Measurements from ENCODE around the gene GUCY2F.

GUCY2F gene

DNA sequence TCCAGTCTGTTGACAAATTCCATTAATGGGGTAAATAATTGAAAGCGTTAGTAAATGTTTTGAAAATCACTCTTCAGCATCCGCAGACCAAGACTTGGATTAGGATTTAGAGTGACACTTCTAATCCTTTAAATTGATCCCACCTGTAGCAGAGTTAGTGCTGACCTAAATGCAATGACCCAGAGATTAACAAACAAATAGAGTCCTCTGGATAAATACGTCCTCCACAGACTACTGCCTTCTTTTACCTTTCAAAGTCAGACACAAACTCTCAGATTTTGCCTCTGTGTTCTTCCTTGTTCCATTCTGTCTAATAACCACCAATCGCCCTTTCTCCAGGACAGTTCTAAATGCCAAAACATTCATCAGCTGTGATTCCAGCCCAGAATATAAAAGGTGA, at the start of gene GUCY2F:
GUCY2F (minus strand) TSS at position 101 of the 400 bp plus-strand sequence. CDS start 6,150 bp downstream, outside the sequence.
- no peak for DNase-seq

DNA sequence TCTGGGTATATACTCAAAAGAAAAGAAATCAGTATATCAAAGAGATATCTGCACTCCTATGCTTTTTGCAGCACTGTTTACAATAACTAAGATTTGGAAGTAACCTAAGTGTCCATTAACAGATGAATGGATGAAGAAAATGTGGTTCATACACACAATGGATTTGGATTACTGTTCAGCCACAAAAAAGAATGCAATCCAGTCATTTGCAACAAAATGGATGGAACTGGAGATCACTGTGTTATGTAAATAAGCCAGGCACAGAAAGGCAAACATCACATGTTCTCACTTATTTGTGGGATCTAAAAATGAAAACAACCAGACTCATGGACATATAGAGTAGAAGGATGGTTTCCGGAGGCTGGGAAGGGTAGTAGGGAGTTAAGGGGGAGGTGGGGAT, 37.1 kb upstream of the GUCY2F start:
- DNase-seq = no peak

DNA sequence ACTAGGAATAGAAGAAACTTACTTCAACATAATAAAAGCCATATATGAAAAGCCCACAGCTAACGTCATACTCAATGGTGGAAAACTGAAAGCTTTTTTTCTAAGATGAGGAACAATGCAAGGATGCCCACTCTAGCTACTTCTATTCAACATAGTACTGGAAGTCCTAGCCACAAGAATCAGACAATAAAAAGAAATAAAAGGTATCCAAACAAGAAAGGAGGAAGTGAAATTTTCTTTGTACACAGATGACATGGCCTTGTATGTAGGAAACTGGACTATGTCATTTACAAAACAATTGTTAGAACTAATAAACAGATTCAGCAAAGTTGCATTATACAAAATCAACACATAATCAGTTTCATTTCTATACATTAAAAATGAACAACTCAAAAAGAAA, 29.2 kb upstream of the GUCY2F start:
- DNase-seq = no peak

DNA sequence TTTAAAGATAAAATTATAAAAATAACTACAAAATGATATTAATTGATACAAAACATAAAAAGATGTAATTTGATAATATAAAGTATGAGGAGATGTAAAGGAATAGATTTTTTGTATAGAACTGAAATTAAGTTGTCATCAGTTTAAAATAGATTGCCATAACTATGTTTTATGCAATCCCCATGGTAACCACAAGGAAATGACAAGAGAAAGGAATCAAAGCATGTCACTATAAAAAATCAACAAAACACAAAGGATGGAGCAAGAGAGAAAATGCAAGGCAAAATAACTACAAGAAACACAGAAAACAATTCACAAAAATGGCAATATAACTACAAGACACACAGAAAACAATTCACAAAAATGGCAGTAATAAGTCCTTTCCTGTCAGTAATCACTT, 27.0 kb upstream of the GUCY2F start:
- no peak for DNase-seq

DNA sequence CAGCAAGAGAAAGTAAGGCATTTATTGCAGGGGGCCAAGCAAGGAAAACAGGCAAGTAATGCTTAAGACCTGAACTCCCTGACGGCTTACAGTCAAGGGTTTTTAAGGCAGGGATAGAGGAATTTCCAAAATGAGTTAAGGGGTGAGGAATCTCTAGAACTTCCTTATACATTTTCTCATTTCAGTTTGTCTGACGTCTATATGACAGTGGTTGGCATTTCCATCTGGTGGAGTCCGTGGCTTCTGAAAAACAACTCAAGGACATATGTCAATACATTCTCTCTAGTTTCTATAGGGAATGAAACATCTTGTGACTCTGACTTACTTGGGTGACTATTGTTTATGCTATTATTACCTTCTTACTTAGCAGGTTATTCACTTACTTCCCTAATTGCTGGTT, 19.3 kb upstream of the GUCY2F start:
- DNase-seq = no peak

DNA sequence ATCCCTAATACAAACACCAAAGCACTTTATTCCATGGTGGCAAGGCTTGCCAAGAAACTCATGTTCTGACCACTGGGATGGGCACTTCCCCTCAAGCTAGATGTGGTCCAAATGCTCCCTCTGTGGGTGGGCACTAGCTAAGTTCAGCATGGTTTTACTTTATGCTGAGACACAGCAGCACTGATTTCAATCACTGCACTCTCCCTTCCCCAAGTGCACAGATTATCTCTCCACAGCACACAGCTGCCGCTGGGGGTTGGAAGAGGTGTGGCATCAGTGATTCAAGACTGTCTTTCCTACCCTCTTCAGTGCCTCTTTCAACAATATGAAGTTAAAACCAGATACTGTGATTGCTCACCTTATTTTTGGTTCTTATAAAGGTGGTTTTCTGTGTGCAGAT, 16.5 kb upstream of the GUCY2F start:
- no peak for DNase-seq

DNA sequence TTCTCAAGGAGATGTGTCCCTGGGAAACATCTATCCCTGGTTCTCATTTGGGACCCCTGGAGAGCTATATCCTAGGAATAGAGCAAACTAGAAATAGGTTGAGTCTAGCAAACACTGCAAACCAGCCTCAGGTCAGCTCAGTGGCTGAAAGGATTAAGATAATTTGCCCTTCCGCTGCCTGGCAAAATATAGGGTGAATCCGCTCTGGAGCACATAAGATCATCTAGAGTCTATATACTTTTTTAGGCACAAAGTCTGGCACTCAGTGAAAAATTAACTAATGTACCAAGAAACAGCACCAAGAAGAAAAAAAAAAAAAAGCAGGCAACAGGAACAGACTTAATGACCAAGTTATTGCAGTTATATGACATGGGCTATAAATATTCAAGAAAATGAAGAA, 7.3 kb upstream of the GUCY2F start:
- no peak for DNase-seq

DNA sequence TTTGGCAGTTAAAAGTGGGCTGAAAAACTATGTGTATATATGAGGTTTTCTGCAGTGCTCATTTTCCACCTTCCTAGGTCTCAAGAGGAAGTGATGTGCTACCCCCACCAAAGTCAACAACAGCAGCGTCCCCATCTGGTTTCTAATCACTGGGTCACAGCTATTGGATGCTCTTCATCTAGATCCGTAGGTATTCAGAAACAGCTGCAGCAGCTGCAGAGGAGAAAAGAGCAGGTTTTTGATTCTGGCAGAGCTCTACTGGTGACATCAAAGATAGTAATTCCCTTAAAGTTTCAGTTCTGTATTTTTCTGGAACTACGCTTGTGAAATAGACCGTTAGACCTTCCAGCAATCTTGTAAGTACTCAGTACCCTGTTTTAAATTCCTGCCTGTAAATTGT, 5.8 kb upstream of the GUCY2F start:
- no peak for DNase-seq

DNA sequence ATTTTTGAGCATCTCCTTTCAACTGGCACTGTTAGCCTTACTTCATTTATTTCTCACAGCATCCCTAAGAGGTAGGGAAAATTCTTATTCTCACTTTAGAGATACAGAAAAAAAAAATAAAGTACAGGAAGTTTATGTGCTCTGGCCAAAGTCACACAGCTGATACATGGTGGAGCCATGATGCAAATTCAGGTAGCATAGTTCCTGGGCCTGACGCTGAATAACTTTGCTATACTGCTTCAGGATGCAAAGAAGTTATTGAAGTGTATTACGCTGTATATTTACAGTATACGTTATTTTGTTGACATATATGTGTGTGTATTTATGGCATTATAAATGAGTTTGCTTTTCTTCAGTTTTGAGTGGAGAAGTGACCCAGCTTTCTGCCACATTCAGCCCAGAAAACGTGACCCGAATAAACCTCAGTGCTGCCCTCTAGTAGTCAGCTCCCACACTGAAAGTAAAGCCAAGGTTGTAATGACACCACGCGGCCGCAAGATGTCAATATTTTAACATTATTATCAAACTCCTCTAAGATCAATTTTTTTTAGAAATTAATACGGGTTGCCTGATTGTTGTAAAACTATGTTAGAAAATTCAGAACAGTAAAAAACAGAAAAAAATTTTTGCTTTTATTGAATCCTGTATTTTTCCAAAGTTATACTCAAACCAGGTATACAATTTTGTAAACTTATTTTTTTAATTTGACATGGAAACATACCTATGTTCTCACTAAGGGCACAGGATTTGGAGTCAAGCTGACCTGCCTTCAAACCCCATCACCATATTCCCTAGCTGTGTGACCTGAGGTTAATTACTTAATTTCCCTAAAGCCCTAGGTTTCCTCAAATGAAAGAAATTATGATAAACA, 3.8 kb upstream of the GUCY2F start:
- no peak for DNase-seq

DNA sequence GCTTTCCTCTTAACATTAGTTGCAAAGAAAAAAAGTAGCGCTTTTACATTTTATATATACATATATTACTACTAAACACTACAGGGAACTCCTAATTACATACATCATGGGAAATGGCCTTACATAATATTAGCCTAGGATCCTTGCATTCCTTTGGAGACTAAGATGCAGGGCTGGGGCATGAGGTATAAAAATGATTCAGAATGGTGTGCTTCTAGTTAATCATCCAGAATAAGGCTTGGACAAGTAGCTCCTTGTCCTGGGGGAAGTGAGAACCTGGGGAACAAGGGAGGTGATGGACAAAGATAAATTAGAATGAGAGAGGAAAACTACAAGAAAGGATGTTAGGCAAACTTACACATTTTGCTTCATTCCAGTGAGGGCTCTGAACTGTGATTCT, 3.0 kb upstream of the GUCY2F start:
- DNase-seq = no peak

DNA sequence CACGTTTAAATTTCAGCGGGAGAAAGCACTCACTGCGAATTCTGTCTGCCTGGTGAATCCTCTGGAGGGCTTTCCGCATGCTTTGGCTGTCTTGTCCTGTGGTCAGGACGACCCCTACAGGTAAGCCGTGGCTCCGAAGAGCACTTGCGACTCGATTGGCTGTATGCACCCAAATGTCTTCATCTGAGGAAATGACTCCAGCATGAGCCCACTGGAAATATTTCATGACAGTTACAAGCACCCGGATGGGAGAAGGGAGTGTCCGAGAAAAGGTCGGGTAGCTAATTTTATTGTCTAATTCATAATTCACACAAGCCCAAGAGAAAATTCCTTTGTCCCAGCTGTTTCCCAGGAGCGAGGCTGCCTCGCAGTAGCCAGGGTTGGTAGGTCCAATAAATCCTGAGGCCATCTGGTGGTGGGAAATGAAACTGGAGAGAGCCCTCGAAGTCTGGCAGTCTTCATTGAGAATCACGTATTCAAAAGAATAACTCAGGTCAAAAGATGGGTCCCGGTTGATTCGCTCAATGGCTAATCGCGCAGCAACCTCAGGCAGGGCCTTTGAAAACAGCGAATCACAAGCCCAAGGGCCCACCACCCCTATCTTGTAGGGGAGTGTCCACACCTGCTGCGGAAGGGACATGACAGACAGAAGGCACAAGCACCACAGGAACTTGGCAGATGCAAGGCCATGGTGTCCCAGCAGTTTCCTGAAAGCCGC, 6.6 kb downstream of the GUCY2F start:
- DNase-seq = no peak

DNA sequence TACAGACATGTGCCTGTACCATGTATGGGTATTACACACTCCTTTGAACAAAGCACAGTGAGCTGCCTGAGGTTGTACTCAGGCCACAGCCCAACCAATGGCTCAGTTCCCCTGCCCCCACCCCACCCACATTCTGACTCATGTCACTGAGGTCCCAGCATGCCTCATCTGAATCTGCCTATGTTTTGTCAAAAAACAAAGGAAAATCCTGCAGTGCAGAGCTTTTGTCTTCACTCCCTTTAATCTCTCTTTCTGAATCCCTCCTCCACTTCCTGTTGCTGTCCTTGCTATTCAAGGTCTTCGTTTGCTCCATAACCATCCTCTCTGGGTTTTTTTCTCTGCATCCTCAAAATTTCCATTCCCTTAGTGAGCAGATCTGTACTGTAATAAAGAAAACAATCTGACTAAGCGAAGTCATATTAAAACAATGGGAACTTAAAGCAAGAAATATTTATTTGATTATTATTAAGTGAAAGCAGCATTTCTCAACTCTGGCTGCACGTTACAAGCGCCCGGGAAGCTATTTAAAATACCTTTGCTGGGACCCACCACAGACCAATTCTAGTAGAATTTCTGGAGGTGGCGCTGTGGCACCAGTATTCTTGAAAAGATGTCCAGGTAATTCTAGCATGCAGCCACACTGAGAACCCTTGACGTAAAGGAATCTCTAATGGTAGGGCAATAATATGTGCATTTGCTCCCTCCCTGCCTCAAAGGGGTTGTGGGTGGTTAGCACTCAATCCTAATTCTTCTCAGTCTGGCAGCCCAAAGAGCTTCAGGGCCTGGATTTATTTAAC, 8.7 kb downstream of the GUCY2F start:
- no peak for DNase-seq

DNA sequence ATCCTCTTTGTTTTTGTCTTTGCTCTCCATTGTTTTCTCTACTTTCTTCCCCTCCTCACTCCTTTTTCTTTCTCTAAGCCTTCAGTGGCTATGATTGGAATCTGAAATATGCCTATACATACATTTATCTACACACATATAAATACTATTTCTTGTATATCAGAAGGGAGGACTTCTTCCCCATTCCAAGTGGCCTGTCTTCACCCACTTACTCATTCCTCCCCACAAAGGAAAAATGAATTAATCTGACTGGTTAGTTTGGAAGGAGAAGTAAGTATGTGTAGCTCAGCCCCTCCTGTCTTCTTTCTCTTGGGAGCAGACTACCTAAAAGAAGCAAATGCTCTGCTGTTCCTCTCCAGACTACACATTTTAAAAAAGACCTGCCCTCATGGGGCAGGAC, 17.7 kb downstream of the GUCY2F start:
- DNase-seq = no peak

DNA sequence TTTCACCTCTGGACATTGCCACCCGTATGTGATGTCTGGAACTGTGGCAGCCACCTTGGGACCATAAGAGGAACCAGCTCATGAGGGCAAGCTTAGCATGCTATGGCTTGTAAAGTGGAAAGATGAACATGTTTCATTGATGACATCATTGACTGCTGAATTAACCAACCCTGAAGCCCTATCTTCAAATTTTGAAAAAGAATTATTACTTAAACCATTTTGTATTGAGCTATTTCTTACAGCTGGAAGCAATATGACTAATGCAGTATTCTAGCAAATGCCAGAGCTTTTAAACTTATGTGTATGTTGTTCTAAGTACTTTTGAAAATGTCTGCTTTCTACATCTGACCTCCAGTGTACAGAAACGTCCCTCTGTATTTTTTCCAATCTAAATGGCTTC, 18.1 kb downstream of the GUCY2F start:
- DNase-seq = no peak

DNA sequence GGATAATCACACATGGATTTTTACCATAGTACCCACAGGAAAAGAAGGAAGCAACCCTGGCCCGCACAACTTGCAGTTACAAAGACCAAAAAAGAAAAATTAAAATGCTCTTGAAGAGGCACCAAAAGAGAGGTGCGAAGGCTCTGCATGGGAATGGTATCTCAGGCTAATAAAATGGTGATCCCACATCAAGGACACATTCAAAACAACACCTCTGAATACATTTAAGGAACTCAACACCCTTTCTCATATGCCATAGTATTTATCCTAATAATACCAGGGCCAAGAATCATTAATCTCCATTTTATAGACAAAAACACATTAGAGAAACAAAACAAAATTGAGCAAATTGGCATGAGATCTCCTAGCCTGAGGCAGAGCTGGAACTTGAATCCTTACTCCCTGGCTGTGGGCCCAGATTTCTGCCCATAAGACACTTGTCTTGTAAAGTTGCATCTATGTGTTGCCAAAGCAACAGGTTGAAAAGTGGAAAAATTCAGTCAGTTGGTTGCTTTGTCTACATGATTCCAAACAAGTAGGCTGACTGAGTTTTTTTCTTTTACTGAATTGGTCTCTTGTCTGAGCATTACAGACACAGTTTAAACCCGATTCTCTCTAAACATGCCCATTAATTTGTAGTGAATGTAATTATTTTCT, 33.5 kb downstream of the GUCY2F start:
- no peak for DNase-seq

DNA sequence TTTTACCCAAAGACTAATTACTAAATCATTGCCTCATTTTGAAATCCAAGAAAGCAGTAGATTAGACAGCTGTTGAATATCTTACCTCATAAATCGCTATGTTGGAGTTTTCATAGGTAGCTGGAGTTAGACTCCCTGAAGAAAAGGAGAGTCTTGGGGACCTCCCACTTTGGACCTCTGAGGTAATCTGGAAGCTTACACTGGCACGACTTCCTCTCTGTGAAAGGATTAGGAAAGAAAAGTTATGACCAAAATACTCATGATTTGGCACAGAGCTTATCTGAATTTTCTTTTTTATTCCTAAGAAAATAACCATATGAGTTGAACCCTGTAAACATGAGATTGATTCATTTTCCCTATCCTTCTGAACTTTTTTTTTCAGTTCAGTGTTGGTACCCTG, 40.6 kb downstream of the GUCY2F start:
- DNase-seq = no peak

DNA sequence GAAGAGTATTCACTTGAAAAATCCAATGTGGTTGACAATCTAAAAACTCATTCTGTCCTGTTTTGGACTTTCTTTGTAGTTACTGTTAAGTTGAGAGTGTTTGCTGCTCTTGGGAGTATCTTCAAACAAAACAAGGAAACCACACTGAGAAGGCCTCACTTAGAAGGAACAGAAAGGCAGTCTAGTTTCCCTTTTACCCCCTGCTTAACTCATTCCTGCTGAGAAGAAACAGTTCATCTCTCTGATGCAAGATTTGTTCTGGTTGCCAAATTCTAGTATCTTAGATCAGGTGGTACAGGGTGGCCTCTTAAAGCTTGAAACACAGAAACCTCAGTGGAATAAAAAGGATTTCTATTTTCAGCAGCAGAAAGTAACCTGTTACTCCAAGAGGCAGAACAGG, 41.4 kb downstream of the GUCY2F start:
- DNase-seq = no peak

DNA sequence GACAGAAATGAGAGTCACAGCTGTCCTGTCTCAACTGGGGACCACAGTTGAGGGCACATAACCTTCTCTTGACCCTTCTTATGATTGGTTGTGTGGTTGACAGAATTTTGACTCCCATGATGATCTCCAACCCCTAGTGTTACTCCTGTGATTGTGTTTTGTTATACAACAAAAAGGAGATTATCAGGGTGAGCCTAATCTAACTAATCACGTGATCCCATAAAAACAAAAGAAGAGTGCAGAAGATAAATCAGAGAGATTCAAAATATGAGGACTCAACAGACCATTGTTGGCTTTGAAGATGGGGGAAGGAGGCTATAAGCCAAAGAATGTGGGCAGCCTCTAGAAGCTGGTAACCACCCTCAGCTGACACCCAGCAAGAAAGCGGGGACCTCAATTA, 72.7 kb downstream of the GUCY2F start:
- DNase-seq = no peak

DNA sequence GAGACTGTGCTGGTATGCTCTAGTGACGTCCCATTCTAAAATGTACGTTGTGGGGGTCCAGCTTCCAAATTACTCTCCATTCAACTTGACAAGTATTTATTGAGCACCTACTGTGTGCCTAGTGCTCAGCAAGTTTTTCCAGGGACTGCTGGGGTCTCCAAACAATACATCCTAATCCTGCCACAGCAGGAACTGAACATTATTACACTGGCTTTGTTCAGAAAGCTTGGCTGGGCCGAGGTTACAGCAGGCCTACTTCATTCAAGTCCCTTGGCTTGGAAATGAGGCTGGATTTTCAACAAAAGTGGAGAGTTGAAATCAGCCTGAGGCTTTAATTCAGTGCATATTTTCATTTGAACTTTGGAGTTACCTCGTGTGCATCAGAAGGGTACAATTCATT, 78.0 kb downstream of the GUCY2F start:
- DNase-seq = no peak

DNA sequence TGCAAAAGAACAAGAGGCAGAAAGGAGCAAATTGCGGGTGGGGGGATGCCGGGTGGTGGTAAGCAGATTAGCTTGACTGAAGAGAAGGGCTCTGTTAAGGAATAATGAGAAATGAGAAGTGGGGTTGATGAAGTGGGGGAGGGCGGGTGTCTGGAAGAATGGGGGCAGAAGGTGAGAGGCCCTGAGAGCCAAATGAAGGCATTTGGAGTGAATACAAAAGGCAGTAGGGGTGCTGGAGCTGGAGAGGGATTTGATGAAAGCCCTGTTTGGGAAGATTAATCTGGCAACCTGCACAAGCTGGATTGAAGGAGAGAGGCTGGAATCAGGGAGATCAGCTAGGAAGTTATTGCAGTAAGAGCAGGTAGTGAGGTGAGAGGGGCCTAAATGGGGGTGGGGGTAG, 82.1 kb downstream of the GUCY2F start:
- no peak for DNase-seq

DNA sequence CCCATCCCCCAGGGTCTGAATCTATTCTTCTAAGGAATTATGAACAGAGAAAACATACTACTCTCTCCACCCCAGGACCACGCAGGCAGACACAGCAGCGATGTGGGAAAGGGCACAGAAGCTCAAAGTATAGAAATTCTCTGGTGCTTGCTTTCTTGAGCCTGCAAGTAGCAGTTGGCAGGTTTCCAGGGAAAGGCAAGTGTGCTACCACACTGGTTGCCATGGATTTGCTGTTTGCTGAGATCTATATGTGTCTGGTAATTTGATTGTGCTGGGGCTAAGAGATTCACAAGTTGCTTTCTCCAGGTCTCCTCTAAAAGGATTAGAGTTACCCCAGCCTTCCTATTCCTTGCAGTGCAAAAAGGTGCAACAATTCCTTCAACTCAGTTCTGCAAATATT, 83.1 kb downstream of the GUCY2F start:
- DNase-seq = no peak

DNA sequence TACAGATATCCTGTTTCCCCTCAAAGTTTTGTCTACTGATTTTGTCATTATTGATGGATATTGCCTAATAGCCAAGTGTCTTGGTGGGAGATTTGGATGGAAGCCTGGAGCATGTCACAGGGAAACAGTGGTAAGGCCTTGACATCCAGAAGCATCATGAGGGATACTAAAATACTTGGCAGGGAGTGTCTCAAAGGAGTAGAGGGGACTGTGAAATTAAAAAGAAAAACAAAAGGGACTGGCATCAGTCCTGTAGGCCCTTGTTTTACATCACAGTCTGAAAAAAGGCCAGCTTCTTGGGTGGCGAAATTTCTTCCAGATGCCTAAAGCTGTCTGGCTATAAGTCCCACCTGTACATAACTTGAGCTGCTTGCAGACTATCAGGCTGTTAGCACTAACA, 83.8 kb downstream of the GUCY2F start:
- no peak for DNase-seq

DNA sequence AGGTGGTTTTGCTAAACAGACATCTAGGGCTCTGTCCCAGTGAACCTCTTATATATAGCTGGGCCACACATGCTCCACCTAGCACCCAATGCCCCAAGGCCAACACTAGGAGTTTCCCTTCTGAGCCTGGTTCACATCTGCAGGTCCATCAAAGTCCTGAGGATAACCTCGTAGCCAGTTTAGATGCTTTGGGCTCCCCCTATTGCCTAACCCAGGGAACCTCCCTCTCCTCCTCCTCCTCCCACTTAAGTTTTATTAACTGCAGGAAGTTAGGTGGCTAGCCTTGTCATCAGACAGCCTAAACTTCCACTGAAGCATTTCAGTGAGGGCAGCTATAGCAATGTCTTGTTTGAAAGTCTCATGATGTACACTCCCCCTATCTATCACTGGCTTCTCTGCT, 88.0 kb downstream of the GUCY2F start:
- no peak for DNase-seq
